ENCODE data around the gene KITLG. TPM values are rescaled to one million over a fixed set of nuclear protein-coding genes. Genes with fewer than 3 reads are reported as not detected.

KITLG gene
- total RNA-seq, 2 donors from 2014 or later = not detected

DNA sequence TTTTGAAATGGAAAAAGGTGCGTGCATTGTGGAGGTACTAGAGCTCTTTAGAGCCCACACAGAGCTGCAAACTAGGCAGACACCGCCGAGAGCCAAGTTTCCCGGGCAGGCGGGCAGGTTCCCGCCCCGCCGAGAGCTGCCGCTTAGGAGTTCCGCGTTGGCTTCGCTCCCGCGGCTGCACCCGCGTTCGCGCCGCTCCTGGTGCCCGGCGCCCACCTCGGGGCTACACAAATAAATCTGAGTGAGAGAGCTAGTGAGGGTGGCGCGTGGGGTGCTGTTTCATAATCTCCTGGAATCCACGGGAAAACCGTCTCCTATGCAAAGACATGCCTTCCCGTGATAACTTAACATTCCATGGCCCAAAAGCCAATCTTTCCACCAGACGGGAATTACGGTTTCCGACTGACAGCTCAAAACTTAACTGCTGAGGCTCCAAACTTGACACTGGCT, 645 bp downstream of the KITLG start:
- DNase-seq (ENCODE audit: low spot score in 2 of 2) (no peak), ATAC-seq (no peak)
- Mint-ChIP-seq H3K36me3 (no peaks in the 10 kb centered on the region), H3K27ac (no peak overlapping the region), H3K9me3 (peaks cover 0 to 5% of the 10 kb centered on the region in 2 donors)

- DNase-seq (ENCODE audit: low spot score in 2 of 2) (no peak), ATAC-seq (no peak)
- no peaks in the 10 kb centered on the region for H3K36me3 Mint-ChIP-seq
- no peak overlapping the region for H3K27ac Mint-ChIP-seq
- H3K9me3 Mint-ChIP-seq = peaks cover 0 to 2% of the 10 kb centered on the region in 2 donors
These were observed 1.1 kb downstream of the KITLG start for GRCh38 chr12:88579161-88579517.

- DNase-seq (ENCODE audit: low spot score in 2 of 2) = no peak
- H3K36me3 Mint-ChIP-seq = no peaks in the 10 kb centered on the region
- H3K9me3 Mint-ChIP-seq = no peaks in the 10 kb centered on the region
- no peak overlapping the region for H3K27ac Mint-ChIP-seq
- no peak for ATAC-seq
These were observed 1.8 kb downstream of the KITLG start for GRCh38 chr12:88578276-88579160.

DNA sequence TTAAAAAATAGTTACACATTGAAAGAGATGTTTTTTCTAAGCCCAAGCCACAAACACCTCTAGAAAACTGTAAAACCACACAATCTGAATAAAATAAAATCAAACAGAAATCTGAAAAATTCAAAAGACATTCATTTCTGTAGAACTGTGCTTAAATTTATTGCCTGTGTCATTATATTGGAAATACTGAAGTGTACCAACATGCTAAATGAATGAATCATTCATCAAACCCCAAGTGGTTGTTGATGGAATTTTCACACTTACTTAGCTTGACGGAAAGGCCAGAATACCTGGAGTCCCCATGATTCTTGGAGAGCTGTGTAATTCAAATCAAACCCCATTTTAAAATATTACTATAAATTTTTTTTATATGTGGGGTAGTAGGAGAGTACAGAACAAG, 2.7 kb downstream of the KITLG start:
- Mint-ChIP-seq H3K27ac (no peak overlapping the region), H3K9me3 (no peaks in the 10 kb centered on the region), H3K36me3 (no peaks in the 10 kb centered on the region)
- ATAC-seq (no peak), DNase-seq (ENCODE audit: low spot score in 2 of 2) (no peak)

- DNase-seq (ENCODE audit: low spot score in 2 of 2) (no peak), ATAC-seq (no peak)
- no peaks in the 10 kb centered on the region for H3K9me3 Mint-ChIP-seq
- no peak overlapping the region for H3K27ac Mint-ChIP-seq
- H3K36me3 Mint-ChIP-seq = no peaks in the 10 kb centered on the region
These were observed 3.4 kb downstream of the KITLG start for GRCh38 chr12:88576866-88577265.

DNA sequence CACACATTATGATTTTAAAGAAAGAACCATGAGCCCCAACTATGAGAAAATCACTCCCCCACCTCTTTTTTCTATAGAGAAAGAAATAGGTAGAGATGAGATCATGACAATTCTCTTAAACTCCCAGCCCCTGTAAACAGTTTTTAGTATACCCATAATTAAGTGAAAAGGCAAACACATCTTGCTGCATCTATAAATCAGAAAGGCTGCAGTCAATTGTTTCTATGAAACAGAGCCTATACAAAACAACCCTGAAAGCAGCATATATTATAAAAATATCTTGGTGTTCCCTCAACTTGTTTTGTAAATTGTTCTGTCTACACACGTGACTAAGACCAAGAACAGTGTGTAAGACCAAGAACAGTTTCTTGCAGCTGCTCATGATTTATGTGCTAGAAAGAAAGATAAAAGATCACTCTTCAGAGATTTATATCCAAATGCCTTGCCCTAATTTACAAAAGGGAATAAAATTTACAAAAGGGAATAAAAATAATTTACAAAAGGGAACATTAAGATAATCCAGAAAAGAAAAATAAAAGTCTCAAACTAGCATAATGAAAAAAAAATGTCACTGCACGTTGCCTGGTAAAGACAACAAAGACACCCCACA, 4.8 kb downstream of the KITLG start:
- no peak for DNase-seq (ENCODE audit: low spot score in 2 of 2)
- no peaks in the 10 kb centered on the region for H3K36me3 Mint-ChIP-seq
- H3K27ac Mint-ChIP-seq = no peak overlapping the region
- no peak for ATAC-seq
- H3K9me3 Mint-ChIP-seq = no peaks in the 10 kb centered on the region

- H3K9me3 Mint-ChIP-seq = no peaks in the 10 kb centered on the region
- ATAC-seq (no peak), DNase-seq (ENCODE audit: low spot score in 2 of 2) (no peak)
- no peaks in the 10 kb centered on the region for H3K36me3 Mint-ChIP-seq
- H3K27ac Mint-ChIP-seq = no peak overlapping the region
These were observed 6.0 kb downstream of the KITLG start for GRCh38 chr12:88574278-88574677.

GRCh38 chr12:88573583-88573982, 6.7 kb downstream of the KITLG start:
- no peak for ATAC-seq
- H3K36me3 Mint-ChIP-seq = no peaks in the 10 kb centered on the region
- no peaks in the 10 kb centered on the region for H3K9me3 Mint-ChIP-seq
- no peak overlapping the region for H3K27ac Mint-ChIP-seq
- no peak for DNase-seq (ENCODE audit: low spot score in 2 of 2)

GRCh38 chr12:88572781-88573549, 7.3 kb downstream of the KITLG start:
- no peaks in the 10 kb centered on the region for H3K36me3 Mint-ChIP-seq
- H3K27ac Mint-ChIP-seq = no peak overlapping the region
- no peak for ATAC-seq
- H3K9me3 Mint-ChIP-seq = no peaks in the 10 kb centered on the region
- DNase-seq (ENCODE audit: low spot score in 2 of 2) = no peak

DNA sequence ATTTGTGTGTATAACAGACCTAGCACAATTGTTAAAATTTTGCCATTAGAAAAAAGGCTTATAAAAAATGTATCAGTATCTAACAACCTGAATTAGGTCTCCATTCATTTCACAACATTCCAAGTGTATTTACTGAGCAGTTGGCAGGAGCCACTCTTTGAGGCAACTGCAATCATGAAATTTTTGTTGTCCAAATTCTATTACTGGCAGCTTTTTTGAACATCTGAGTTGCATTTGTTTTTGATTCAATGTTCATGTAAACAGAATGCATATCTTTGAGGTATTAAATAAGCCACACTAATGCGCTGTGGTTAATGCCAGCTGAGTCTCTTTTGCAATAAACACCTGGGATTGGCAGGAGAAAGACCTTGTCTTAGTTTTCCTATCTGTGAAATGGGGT, 8.7 kb downstream of the KITLG start:
- Mint-ChIP-seq H3K27ac (no peak overlapping the region), H3K9me3 (no peaks in the 10 kb centered on the region), H3K36me3 (no peaks in the 10 kb centered on the region)
- ATAC-seq (no peak), DNase-seq (ENCODE audit: low spot score in 2 of 2) (no peak)

DNA sequence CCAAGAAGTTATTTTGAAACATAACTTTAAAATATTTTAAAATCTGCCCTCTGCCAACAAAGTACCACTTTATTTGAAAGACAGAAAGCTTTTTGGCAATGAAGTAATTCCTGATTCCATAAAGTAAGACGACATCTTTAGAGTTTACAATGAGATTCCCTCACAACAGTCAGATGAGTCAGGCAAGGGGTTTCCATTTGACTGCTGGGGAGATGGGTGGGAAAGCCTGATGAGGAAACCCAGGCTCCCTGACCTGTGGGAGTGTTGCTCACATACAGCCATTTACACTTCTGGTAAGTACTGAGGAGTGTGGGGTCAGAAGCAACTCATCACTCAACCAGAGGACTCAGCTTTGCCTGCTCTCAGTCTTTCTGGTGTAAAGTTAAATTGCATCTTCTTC, 10.2 kb downstream of the KITLG start:
- H3K9me3 Mint-ChIP-seq = no peaks in the 10 kb centered on the region
- no peaks in the 10 kb centered on the region for H3K36me3 Mint-ChIP-seq
- H3K27ac Mint-ChIP-seq = no peak overlapping the region
- DNase-seq (ENCODE audit: low spot score in 2 of 2) = no peak
- ATAC-seq = no peak

DNA sequence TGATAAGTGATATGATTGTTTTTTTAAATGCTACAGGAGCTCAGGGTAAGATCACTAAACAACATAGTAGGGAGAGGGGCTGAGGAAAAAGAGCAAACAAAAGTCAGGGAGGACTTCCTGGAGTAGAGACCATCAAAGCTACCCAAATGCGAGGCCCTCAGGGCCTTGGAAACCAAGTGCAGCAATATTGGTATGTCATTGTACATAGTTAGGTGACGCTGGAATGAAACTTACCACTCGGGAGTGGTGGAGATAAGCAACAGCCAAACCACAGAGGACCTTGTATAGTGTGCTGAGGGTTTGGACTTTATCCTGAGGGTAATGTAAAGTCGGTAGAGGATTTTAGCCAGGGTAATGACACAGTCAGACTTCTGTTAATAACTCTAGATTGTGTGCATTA, 13.8 kb downstream of the KITLG start:
- Mint-ChIP-seq H3K27ac (no peak overlapping the region), H3K9me3 (no peaks in the 10 kb centered on the region), H3K36me3 (no peaks in the 10 kb centered on the region)
- ATAC-seq (no peak), DNase-seq (ENCODE audit: low spot score in 2 of 2) (no peak)

DNA sequence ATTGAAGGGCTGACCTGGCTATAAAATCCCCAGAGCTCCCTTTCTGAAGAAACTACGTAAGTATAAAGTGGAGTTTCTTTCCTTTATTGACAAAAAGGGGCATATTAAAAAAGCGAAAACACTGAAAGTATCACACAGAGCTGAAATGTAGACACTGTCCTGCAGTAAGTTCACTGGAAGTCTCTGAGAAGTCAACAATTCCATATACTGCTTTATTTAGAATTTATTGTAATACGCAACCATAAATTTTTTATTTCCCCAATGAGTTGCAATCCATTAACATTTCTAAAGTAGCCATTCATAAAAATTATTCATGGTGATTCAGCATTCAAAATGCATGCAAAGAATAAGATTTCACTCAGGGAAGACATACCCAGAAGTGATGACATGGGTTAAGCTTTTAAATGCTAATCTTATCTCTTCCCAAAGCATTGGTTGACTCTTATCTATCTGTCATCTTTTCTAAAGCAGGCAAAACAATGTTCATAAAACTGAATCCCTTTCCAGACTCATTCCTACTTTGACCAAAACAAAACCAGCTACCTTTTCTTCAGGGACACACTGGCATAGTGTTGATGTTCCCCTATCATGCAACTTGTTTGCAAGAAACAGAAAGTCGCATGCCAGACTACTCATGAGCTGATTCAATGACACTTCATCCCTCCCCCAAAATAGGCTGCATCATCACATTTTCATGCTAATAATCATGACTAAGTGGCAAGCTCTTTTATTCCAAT, 17.3 kb downstream of the KITLG start:
- Mint-ChIP-seq H3K27ac (no peak overlapping the region), H3K9me3 (no peaks in the 10 kb centered on the region), H3K36me3 (no peaks in the 10 kb centered on the region)
- ATAC-seq (no peak), DNase-seq (ENCODE audit: low spot score in 2 of 2) (no peak)

GRCh38 chr12:88562151-88562550, 18.1 kb downstream of the KITLG start:
- ATAC-seq = no peak
- no peaks in the 10 kb centered on the region for H3K36me3 Mint-ChIP-seq
- no peak overlapping the region for H3K27ac Mint-ChIP-seq
- no peak for DNase-seq (ENCODE audit: low spot score in 2 of 2)
- no peaks in the 10 kb centered on the region for H3K9me3 Mint-ChIP-seq

DNA sequence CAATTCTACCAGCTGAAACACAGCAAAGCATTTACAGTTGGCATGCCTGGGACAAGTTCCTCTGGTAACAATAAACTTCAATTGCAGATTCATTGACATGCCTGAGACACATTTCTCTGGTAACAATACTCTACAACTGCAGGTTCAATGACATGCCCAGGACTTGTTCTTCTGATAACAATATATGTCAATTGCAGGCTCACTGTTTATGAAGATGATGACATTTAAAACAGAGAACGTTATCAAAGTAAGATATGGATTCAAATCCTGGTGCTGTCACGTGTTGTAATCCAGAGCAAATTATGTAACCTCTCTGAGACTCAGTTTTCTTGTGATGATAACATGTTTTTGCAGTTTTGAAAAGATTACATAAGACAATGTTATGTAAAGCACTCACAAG, 20.5 kb downstream of the KITLG start:
- ATAC-seq (no peak), DNase-seq (ENCODE audit: low spot score in 2 of 2) (no peak)
- H3K9me3 Mint-ChIP-seq = no peaks in the 10 kb centered on the region
- no peak overlapping the region for H3K27ac Mint-ChIP-seq
- H3K36me3 Mint-ChIP-seq = no peaks in the 10 kb centered on the region

GRCh38 chr12:88559199-88559598, 21.1 kb downstream of the KITLG start:
- Mint-ChIP-seq H3K27ac (no peak overlapping the region), H3K36me3 (no peaks in the 10 kb centered on the region), H3K9me3 (no peaks in the 10 kb centered on the region)
- no peak for DNase-seq (ENCODE audit: low spot score in 2 of 2)
- ATAC-seq = no peak

GRCh38 chr12:88558340-88558867, 21.9 kb downstream of the KITLG start:
- DNase-seq (ENCODE audit: low spot score in 2 of 2) = no peak
- H3K9me3 Mint-ChIP-seq = no peaks in the 10 kb centered on the region
- H3K36me3 Mint-ChIP-seq = no peaks in the 10 kb centered on the region
- ATAC-seq = no peak
- H3K27ac Mint-ChIP-seq = no peak overlapping the region

Data from activated naive CD4-positive, alpha-beta T cell treated with anti-CD3 and anti-CD28 coated beads, Interleukin-2, amount 50 U/mL, for 72 hours (primary cell).